GM21723 (cell line): ENCODE data around the gene NGF.
"Not testable (repeated sequence)": the region's sequence is repeated elsewhere in the genome, so short reads cannot be mapped to it uniquely, and the experiment has no call there.

ENCODE experiments used
- ATAC-seq: cut with Tn5 transposase; IDR thresholded peaks from one replicate; pipeline ENCODE4 v1.9.1; 2021; ENCODE audit warnings: mild to moderate bottlenecking, moderate library complexity; ENCODE audit not compliant: unreplicated experiment

The NGF gene

GRCh38 chr1:115310581-115311473, 27.2 kb downstream of the NGF start:
- ATAC-seq, result no peak

GRCh38 chr1:115309504-115309903, 28.5 kb downstream of the NGF start:
- not testable (repeated sequence) for ATAC-seq

- ATAC-seq, result no peak
These were observed 29.1 kb downstream of the NGF start for GRCh38 chr1:115308969-115309368.

GRCh38 chr1:115307661-115308060, 30.4 kb downstream of the NGF start:
- no peak for ATAC-seq

- no peak for ATAC-seq
These were observed 31.9 kb downstream of the NGF start for GRCh38 chr1:115306146-115306545.

DNA sequence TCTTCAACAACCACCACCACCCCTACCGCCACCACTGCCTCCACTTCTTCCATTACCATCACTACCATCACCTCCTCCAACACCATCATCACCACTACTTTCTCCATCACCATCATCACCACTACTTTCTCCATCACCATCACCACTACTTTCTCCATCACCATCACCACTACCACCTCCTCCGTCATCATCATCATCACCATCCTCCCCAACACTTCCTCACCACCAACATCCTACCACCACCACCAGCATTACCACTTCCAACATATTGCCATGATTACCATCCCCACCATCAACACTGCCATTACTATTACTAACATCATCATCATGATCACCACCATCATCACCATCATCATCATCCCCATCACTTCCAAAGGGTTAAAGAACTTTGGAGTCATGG, 34.7 kb downstream of the NGF start:
- ATAC-seq, result no peak

DNA sequence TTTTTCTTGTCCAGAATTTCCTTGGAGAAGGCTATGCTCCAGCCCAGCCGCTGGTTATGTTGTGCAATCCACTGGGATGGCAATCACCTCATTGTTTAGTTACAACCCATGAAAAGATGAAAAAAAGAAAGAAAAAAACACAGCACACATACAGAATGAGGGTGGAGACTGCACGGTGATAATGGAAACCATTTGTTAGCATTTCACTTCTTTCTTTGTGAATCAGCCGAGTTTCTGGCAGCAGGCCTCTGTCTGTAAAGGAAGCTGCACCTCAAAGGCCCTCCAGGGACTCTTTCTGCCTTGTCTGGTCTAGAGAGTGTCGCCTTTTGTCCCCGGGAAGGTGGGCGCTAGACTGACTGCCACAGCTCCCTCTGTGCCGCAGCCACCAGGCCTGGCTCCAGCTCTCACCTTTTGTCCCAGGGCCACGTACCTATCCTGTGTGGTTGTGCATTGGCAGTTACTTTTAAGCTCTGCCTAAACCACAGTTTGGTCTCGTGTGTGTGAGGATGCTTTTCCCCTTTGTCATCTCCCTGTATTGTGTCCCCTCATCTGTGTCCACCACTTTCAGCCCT, 35.6 kb downstream of the NGF start:
- no peak for ATAC-seq

DNA sequence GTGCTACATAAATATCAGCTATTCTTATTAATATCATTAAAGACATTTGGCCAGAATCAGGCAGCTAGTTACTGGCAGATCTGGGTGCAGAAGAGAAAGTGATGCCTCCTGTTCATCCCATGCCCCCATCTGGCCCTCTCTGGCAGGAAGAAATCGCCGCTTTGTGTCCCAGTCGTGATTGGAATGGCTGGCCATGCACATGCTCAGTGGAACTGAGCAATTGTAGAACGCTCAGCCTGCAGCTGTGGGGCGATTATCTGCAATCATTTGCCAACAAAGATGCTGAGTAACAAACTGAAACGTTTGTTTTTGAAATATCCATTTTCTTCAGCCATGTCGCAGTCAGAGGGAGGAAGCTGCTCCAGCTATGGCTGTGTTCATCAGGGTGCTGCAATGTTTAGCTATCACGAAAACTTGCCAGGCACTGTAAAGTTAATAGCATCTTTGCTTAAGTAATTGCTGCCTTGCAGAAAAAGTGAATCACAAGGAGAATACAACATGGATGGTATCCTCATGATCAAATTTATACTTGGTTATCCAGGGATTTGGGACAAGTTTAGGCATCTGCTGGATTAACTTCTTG, 36.5 kb downstream of the NGF start:
- ATAC-seq, result no peak

DNA sequence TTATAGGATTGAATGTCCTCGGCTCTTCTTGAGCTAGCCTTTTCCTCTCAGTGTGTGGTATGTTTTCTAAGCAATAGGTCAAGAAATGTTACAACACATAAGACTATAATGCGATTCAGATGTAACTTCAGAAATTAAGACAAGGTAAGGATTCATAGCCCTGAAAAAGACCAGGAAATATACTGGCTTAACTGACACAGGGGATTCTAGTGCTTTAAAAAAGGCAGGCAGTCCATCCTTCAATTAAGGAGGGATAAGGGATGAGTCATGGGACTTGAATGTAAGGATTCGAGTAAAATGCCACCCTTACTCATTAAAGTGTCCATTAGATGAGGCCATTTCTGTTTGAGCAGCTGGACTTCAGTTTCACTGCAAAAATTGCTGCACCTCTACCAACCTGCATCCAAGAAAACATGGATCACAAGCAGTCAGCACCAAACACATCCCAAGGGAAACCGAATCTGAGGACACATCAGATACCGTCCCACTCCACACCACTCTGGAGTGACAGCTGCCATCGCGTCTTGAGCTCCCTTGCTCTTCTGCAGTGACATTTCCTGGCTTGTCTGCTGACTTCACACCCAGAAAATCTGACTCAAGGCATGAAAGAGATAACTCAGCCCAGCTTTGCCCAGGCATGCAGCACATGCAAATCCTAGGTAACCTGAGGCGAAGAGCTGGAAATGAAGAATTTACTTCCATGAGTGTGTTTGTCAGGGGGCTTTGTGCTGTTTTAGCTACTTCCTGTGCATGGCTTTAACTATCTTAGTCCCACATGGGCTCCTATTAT, 37.8 kb downstream of the NGF start:
- no peak for ATAC-seq

- ATAC-seq, result no peak
These were observed 38.8 kb downstream of the NGF start for GRCh38 chr1:115299266-115299665.

DNA sequence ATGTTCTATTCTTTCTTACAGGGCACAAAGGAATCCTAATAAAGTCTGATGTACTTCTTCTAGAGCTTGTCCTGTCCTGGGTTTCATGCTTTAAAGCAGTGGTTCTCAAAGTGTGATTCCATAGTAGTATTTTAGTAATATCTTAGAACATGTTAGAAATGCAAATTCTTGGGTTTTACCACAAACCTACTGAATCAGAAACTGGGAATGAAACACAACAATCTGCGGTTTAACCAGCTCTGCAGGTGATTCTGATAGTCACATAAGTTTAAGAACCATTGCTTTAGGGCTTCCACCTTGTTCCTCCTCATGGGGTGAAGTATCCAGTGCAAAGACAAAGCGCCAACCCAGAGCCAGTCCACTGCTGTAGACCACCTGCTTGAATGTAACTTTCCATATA, 41.1 kb downstream of the NGF start:
- peak; percentile 89 for ATAC-seq

- ATAC-seq, result no peak
These were observed 41.9 kb downstream of the NGF start for GRCh38 chr1:115295904-115296696.

DNA sequence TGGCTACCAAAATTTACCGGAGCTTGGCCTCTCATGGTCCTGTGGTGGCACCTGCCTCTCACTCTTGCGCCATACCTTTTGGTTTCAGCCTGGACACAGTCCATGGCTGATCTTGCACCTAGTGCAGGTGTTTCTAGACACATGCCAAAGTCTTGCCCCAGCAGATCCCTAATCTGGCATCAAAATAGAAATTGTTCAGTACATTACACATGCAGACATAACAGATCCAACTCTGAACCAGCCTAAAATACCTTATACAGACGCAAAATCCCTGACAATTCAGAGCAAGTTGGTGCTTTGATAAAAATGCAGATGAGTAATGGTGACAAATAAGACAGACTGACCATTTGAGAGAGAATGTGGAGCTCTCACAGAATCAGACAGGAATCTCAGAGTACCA, 44.1 kb downstream of the NGF start:
- no peak for ATAC-seq

GRCh38 chr1:115293006-115293405, 45.0 kb downstream of the NGF start:
- ATAC-seq, result no peak

DNA sequence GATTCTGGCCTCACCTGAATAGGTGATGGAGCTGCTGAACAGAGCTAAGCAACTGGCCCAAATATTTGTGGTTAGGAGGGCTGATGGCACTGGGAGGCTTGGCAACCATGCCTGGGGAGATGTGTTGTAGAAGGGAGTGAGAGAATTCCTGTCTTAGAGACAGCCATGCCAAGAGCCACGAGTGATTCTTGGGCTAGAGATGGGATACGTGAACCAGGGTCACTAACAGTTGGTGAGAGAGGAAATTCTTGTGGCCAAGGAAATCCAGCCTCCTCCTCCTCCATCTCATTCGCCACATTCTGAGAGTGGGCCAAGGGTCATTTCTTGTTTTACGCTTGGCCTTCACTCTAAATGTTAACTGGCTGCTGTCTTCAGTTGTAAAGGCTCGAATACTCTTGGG, 46.3 kb downstream of the NGF start:
- ATAC-seq, result no peak

DNA sequence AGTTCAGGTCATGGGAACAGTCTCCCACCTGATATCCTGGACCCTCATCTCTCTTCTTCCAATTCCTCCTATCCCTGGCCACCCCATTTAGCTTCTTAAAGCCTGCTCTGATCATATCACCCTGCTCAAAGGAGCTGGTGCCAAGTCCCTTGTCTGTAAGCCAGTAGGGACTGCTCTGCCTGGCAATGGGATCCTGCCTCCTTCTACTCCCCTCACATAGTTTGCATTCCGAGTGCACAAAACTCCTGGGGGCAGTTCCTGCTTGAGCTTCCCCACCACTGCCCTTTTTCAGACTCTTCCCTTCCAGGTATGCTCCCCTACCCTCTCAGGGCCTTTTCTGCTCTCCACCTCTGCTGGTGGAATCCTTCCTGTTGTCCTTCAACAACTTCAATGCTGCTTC, 48.1 kb downstream of the NGF start:
- no peak for ATAC-seq

GRCh38 chr1:115288591-115289198, 49.4 kb downstream of the NGF start:
- no peak for ATAC-seq

DNA sequence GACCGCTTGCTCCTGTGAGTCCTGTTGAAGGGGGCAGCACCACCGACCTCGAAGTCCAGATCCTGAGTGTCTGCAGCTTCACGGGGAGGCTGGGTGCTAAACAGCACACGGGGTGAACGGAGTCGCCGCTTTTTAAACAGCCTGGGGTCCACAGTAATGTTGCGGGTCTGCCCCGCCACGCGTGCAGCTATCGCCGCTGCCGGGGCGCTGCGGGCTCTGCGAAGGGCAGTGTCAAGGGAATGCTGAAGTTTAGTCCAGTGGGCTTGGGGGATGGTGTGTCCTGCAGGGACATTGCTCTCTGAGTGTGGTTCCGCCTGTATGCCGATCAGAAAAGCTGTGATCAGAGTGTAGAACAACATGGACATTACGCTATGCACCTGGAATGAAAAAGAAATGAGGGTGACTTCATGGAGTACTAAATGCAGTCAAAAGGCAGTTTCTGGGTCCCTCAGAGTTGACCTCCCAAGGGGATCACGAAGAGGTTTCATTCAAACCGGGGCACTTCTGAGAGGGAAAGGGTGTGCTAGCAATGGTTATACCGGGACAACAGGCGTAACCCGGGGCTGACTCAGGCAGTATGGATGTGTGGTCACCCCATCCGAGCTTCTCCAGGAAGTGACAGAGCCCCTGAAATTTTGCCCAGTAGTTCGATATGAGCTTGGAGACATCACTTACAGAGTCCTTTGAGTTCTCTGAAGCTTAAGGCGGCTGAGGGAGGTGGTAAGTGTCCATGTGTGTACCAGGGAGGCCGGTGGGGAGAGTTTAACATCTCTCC, 51.4 kb downstream of the NGF start:
- ATAC-seq, result no peak

DNA sequence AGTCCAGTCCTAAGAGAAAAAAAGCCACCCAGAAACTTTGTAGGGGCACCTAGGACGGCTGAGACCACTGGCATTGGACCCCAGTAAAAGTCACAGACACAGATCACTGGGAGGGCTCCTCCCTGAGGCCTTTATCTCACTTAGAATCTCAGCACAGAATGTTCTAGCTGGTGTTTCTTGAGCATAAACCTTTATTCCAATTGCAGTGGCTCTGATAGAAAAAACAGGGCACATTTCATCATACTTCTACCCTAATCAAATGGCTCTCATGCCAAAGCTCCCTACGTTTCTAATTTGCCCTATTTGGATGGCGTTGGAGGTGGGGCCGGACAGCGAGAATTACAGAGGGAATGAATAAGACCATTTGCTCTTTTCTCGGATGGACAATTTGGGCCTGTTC, 53.8 kb downstream of the NGF start:
- ATAC-seq, result no peak
